NB4 (cell line): ENCODE measurements around the gene FANCG.

Source experiments
- DNase-seq: peaks from one replicate; pipeline ENCODE4 v3.0.0; 2010; ENCODE audit warnings: low read depth
- H3K4me3 ChIP-seq: one replicate; pipeline ENCODE4 v1.5.1; 2011; ENCODE audit warnings: mild to moderate bottlenecking, low read depth, low read length, moderate library complexity
- CTCF ChIP-seq: IDR thresholded peaks from one replicate; pipeline ENCODE4 v1.5.1; 2012; ENCODE audit warnings: low read depth, low read length
- MAX ChIP-seq: IDR thresholded peaks from 2 replicates; pipeline ENCODE4 v1.6.1; 2011; ENCODE audit warnings: low read depth, low read length
- MYC ChIP-seq: IDR thresholded peaks from 2 replicates; pipeline ENCODE4 v1.6.1; 2011; ENCODE audit warnings: low read depth, low read length
- POLR2A ChIP-seq: IDR thresholded peaks from 2 replicates; pipeline ENCODE4 v1.6.1; 2011; ENCODE audit warnings: mild to moderate bottlenecking; ENCODE audit not compliant: insufficient read length; ENCODE audit errors: extremely low read depth

Gene FANCG

GRCh38 chr9:35091536-35091935 is 11.8 kb upstream of the FANCG start:
- no peak for TF ChIP-seq MYC
- no peak for TF ChIP-seq MAX
- TF ChIP-seq CTCF = no peak
- TF ChIP-seq POLR2A = no peak
- H3K4me3 ChIP-seq = no peak overlapping the region
- DNase-seq = no peak

GRCh38 chr9:35089434-35089833 is 9.7 kb upstream of the FANCG start:
- no peak for DNase-seq
- no peak for TF ChIP-seq POLR2A
- no peak for TF ChIP-seq CTCF
- no peak for TF ChIP-seq MAX
- no peak for TF ChIP-seq MYC
- H3K4me3 ChIP-seq = no peak overlapping the region

GRCh38 chr9:35085078-35085477 is 5.3 kb upstream of the FANCG start:
- DNase-seq = no peak
- TF ChIP-seq MAX (no peak), MYC (no peak), CTCF (no peak), POLR2A (no peak)
- H3K4me3 ChIP-seq = no peak overlapping the region

GRCh38 chr9:35079041-35079425 is 709 bp downstream of the FANCG start:
- TF ChIP-seq CTCF (no peak), MYC (no peak), POLR2A (no peak), MAX (no peak)
- peak overlapping the region; percentile 96 for H3K4me3 ChIP-seq
- peak; percentile 46 for DNase-seq

GRCh38 chr9:35078066-35078465 is 1.7 kb downstream of the FANCG start:
- H3K4me3 ChIP-seq = peak overlapping the region; percentile 96
- TF ChIP-seq MYC (no peak), POLR2A (no peak), MAX (no peak)
- no peak for DNase-seq

- no peak overlapping the region for H3K4me3 ChIP-seq
- TF ChIP-seq MYC (no peak), CTCF (no peak), POLR2A (no peak), MAX (no peak)
- DNase-seq = no peak
Measured at GRCh38 chr9:35076848-35077247, 2.9 kb downstream of the FANCG start.
